Upper lobe of right lung (tissue), 1 donor: ENCODE measurements around the gene HDGF. TPM values are rescaled to one million over a fixed set of nuclear protein-coding genes. Genes with fewer than 3 reads are reported as not detected.

ENCODE experiments used
- ATAC-seq: fragments of 200-7000 bp; cut with Tn5 transposase; one replicate; pipeline ENCODE4 v1.9.1; 2020; ENCODE audit warnings: mild to moderate bottlenecking, moderate library complexity
- DNase-seq: peaks from one replicate; pipeline ENCODE4 v3.0.0-alpha.2; 2020
- H3K27ac ChIP-seq: fragments of 200-600 bp; one replicate; pipeline ENCODE4 v1.8.0; 2022
- H3K27me3 ChIP-seq: fragments of 200-600 bp; one replicate; pipeline ENCODE4 v1.8.0; 2022; ENCODE audit warnings: mild to moderate bottlenecking
- H3K36me3 ChIP-seq: fragments of 200-600 bp; one replicate; pipeline ENCODE4 v1.8.0; 2022
- H3K4me1 ChIP-seq: fragments of 200-600 bp; one replicate; pipeline ENCODE4 v1.8.0; 2022
- H3K4me3 ChIP-seq: fragments of 200-600 bp; one replicate; pipeline ENCODE4 v1.8.0; 2022; ENCODE audit warnings: mild to moderate bottlenecking
- H3K9me3 ChIP-seq: fragments of 200-600 bp; one replicate; pipeline ENCODE4 v1.8.0; 2022
- CTCF ChIP-seq: fragments of 200-600 bp; IDR thresholded peaks from one replicate; pipeline ENCODE4 v1.8.0; 2022; ENCODE audit warnings: antibody characterized with exemption
- intact Hi-C: fragments of 100-400 bp; cut with DNase I; formaldehyde crosslinking; loops from one replicate; pipeline ENCODE4 v1.11.0; 2022
- total RNA-seq: library from RNA; stranded (reverse); fragmentation: NEBNext Ultra II Directional; extraction: Animal tissue kit (Norgen Biotek cat#: 25700); gene quantifications from one replicate; pipeline ENCODE4 v1.2.1, GENCODE V29; 2021
- donor health status: DM: no; HTN: yes; CAD: no; lungs with severe emphysema.

Gene HDGF
- total RNA-seq, 1 donor from 2014 or later = 144 TPM

- DNase-seq = no peak
- TF ChIP-seq CTCF = no peak
- intact Hi-C loops = no loop called here
- Histone ChIP-seq H3K27ac (no peak overlapping the region), H3K4me1 (peaks cover 23% of the 10 kb centered on the region), H3K36me3 (no peaks in the 10 kb centered on the region), H3K4me3 (no peak overlapping the region), H3K27me3 (peaks cover 11% of the 10 kb centered on the region), H3K9me3 (no peaks in the 10 kb centered on the region)
- peak; percentile 53 for ATAC-seq
Observed at GRCh38 chr1:156709757-156710489, 41.6 kb downstream of the HDGF start.

GRCh38 chr1:156709031-156709430, 42.4 kb downstream of the HDGF start:
- ATAC-seq (no peak), DNase-seq (no peak)
- intact Hi-C loops = no loop called here

GRCh38 chr1:156708218-156708661, 43.2 kb downstream of the HDGF start:
- peaks cover 27% of the 10 kb centered on the region for H3K27me3 ChIP-seq
- no peak for ATAC-seq
- intact Hi-C loops = no loop called here
- H3K27ac ChIP-seq = no peak overlapping the region
- H3K9me3 ChIP-seq = no peaks in the 10 kb centered on the region
- no peak for DNase-seq
- TF ChIP-seq CTCF = no peak
- H3K4me1 ChIP-seq = peaks cover 27% of the 10 kb centered on the region
- H3K4me3 ChIP-seq = no peak overlapping the region
- H3K36me3 ChIP-seq = no peaks in the 10 kb centered on the region

More at GRCh38 chr1:156709031-156709430, 42.4 kb downstream of the HDGF start:
- no peak for TF ChIP-seq CTCF
- Histone ChIP-seq H3K4me1 (peaks cover 27% of the 10 kb centered on the region), H3K9me3 (no peaks in the 10 kb centered on the region), H3K36me3 (no peaks in the 10 kb centered on the region), H3K4me3 (no peak overlapping the region), H3K27ac (no peak overlapping the region), H3K27me3 (peaks cover 20% of the 10 kb centered on the region)

- no peaks in the 10 kb centered on the region for H3K36me3 ChIP-seq
- no peak overlapping the region for H3K27ac ChIP-seq
- H3K27me3 ChIP-seq = peaks cover 33% of the 10 kb centered on the region
- intact Hi-C loops = no loop called here
- H3K4me1 ChIP-seq = peaks cover 27% of the 10 kb centered on the region
- no peak for ATAC-seq
- DNase-seq = no peak
- no peak for TF ChIP-seq CTCF
- H3K4me3 ChIP-seq = no peak overlapping the region
- H3K9me3 ChIP-seq = no peaks in the 10 kb centered on the region
Observed at GRCh38 chr1:156707417-156708217, 43.9 kb downstream of the HDGF start.

DNA sequence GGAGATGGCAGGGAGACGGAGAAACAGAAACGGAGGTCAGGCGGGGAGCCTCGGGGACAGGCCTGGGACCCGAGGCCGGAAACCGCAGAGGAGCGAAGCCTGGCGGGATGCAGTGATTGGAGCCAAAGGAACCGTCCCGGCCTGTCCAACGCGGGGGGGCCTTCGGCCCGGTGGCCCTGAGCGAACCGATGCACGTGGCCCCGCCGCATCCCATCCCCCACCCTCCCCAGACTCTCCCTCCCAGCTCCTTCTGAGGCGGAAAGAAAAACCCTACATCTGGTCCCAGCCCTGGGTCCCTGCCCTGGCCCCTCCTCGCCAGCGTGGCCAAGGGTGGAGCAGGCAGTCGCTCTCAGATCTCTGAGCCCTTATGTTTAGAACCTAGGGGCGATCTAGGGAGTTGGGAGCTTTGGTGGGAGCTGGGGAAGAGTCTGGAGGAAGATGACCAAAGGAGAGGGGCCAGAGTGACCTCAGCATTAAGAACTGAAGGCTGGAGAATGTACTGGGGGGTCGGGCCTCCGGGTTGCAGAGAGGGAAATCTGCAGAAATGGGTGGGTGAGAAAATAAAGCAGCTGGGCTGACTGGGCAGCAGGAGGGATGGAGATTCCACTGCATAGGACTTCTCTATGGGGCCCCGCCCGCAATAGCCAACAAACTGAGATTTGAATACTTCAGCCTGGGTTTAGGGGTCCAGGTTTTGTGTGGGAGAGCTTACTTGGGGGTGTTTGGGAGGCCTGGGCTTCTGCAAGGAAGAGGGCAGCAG, 44.6 kb downstream of the HDGF start:
- Histone ChIP-seq H3K27me3 (peaks cover 40% of the 10 kb centered on the region), H3K4me1 (peaks cover 27% of the 10 kb centered on the region), H3K4me3 (peak overlapping the region; percentile 48), H3K9me3 (no peaks in the 10 kb centered on the region), H3K27ac (peak overlapping the region; percentile 44), H3K36me3 (no peaks in the 10 kb centered on the region)
- no peak for TF ChIP-seq CTCF
- intact Hi-C loops = no loop called here
- DNase-seq (no peak), ATAC-seq (peak; percentile 30)
